ENCODE results near the gene GLB1L3. TPM values are rescaled to one million over a fixed set of nuclear protein-coding genes. Genes with fewer than 3 reads are reported as not detected.
"Not testable (repeated sequence)": the region's sequence is repeated elsewhere in the genome, so short reads cannot be mapped to it uniquely, and the experiment has no call there.

GLB1L3 gene
- total and polyA plus RNA-seq, 2 of the 4 experiments (the other 2 are of a cell fraction), result not detected

DNA sequence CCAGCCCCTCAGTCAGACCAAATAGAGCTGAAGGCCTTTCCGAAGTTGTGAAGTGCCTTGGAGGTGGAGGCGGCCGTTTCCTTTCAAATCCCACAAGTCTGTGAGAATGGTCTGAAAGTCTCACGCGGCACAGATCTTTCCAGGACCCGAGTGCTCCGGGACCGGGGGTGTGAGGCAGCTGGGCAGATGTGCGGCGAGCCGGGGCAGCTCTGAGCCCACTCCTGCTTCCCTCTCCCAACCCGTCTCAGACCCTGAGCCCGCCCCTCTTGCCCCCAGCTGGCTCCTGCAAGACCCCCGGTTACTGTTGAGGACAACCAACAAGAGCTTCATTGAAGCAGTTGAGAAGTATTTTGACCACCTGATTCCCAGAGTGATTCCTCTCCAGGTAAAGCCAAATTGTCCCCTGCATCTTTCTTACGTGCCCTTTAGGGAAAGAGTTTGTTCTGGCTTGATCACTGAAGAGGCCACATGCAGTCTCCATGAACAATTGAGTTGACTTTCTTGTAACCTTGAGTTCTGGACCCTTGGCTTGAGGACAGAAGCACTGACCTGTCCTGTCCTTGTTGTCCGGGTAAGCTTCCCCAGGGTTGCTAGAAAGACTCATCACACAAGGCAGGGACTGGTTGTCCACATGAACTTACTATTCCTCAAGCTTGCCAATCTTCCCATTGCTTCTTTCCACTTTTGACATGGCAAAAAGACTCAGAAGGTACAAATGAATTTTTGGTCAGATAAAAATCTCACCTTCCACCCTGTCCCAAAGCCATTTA, 7.5 kb downstream of the GLB1L3 start:
- H4K91ac ChIP-seq (ENCODE audit: insufficient read depth, low read depth, low read length), result no peak overlapping the region
- no peak overlapping the region for H2BK20ac ChIP-seq (ENCODE audit: low read depth, low read length)
- no peak overlapping the region for H3K4me3 ChIP-seq (ENCODE audit: insufficient read depth, low read depth, low read length)
- H3K4me1 ChIP-seq (ENCODE audit: control insufficient read depth, insufficient read depth, low read length), result no peaks in the 10 kb centered on the region
- H3K36me3 ChIP-seq (ENCODE audit: control insufficient read depth, insufficient read depth, low read length), result no peaks in the 10 kb centered on the region
- H2BK5ac ChIP-seq (ENCODE audit: low read depth, low read length, poor library complexity, severe bottlenecking), result no peak overlapping the region
- H4K5ac ChIP-seq (ENCODE audit: low read depth, low read length), result no peak overlapping the region
- H3K79me1 ChIP-seq (ENCODE audit: low read depth in 1 of 2, low read length in 2 of 2), result no peaks in the 10 kb centered on the region
- ATAC-seq (ENCODE audit: low read depth) (no peak), DNase-seq (no peak)
- no peak overlapping the region for H3K4ac ChIP-seq (ENCODE audit: low read depth, low read length)
- H4K20me1 ChIP-seq (ENCODE audit: insufficient read depth, low read length), result no peaks in the 10 kb centered on the region
- no peak for TF ChIP-seq CTCF (conservative IDR thresholded peaks at IDR 0.05; ENCODE audit: low read depth, low read length)
- no peak overlapping the region for H4K8ac ChIP-seq (ENCODE audit: low read depth in 2 of 2, low read length in 2 of 2)
- no peak overlapping the region for H3K23ac ChIP-seq (ENCODE audit: low read depth, low read length)
- intact Hi-C loops (cut with micrococcal nuclease) (no loop called here), in situ Hi-C loops (cut with MboI; ENCODE audit: low sequenced_read_pairs) (no loop called here), dilution Hi-C loops (cut with HindIII; ENCODE audit: low sequenced_read_pairs, unreplicated experiment) (no loop called here)
- CTCF ChIA-PET, result no interaction called here
- no peak overlapping the region for H3K4me2 ChIP-seq (ENCODE audit: low read depth, low read length)
- H3K27me3 ChIP-seq (ENCODE audit: control insufficient read depth, insufficient read depth, low read length), result peaks cover 3% of the 10 kb centered on the region
- no TSS peak for BruUV-seq (replicated peaks)
- H3K27ac ChIP-seq (ENCODE audit: insufficient read depth, low read length), result no peak overlapping the region
- no peak overlapping the region for H3K9ac ChIP-seq (ENCODE audit: low read depth, low read length)
- no peaks in the 10 kb centered on the region for H3K9me1 ChIP-seq (ENCODE audit: insufficient read depth, low read length)
- no peak overlapping the region for H3K56ac ChIP-seq (ENCODE audit: extremely low read depth, insufficient read depth, low read length)
- H3K18ac ChIP-seq (ENCODE audit: low read depth, low read length), result no peak overlapping the region
- 70% methylated on average over 2 of the region's 16 CpGs; no CpG with 5 or more reads in 1 of the 2 experiments for WGBS, 2 experiments (ENCODE audit: extremely low coverage in 2 of 2, insufficient read length in 1 of 2)
- H2AK9ac ChIP-seq (replicated peaks; ENCODE audit: low read depth, low read length, poor library complexity), result no peak overlapping the region
- H2BK15ac ChIP-seq (ENCODE audit: low read depth, low read length), result no peak overlapping the region
- H3K14ac ChIP-seq (replicated peaks; ENCODE audit: low read depth, low read length), result no peak overlapping the region
- no peaks in the 10 kb centered on the region; the same call in 1 of the 2 replicates for H3K9me3 ChIP-seq (ENCODE audit: control insufficient read depth, insufficient read depth, low read length)
- no peak overlapping the region for H2AK5ac ChIP-seq (ENCODE audit: low read depth, low read length)
- no peak overlapping the region for H2AFZ ChIP-seq (replicated peaks; ENCODE audit: low read length, poor library complexity)
- H2BK120ac ChIP-seq (ENCODE audit: low read depth, low read length), result no peak overlapping the region
- POLR2A ChIA-PET (ENCODE audit: unreplicated experiment), result no interaction called here

- H4K5ac ChIP-seq (ENCODE audit: low read depth, low read length); H3K4me2 ChIP-seq (ENCODE audit: low read depth, low read length); H4K8ac ChIP-seq (ENCODE audit: low read depth in 2 of 2, low read length in 2 of 2); H2BK15ac ChIP-seq (ENCODE audit: low read depth, low read length); H3K9me1 ChIP-seq (ENCODE audit: insufficient read depth, low read length); H4K91ac ChIP-seq (ENCODE audit: insufficient read depth, low read depth, low read length); BruUV-seq (replicated peaks); H2AK5ac ChIP-seq (ENCODE audit: low read depth, low read length); in situ Hi-C loops (cut with MboI; ENCODE audit: low sequenced_read_pairs); H3K9me3 ChIP-seq (ENCODE audit: control insufficient read depth, insufficient read depth, low read length); H3K79me1 ChIP-seq (ENCODE audit: low read depth in 1 of 2, low read length in 2 of 2); H3K56ac ChIP-seq (ENCODE audit: extremely low read depth, insufficient read depth, low read length); H3K23ac ChIP-seq (ENCODE audit: low read depth, low read length); intact Hi-C loops (cut with micrococcal nuclease); H3K27ac ChIP-seq (ENCODE audit: insufficient read depth, low read length); H2BK20ac ChIP-seq (ENCODE audit: low read depth, low read length); H3K18ac ChIP-seq (ENCODE audit: low read depth, low read length); CTCF ChIA-PET; H3K4me3 ChIP-seq (ENCODE audit: insufficient read depth, low read depth, low read length); H3K4me1 ChIP-seq (ENCODE audit: control insufficient read depth, insufficient read depth, low read length); DNase-seq; H3K4ac ChIP-seq (ENCODE audit: low read depth, low read length); dilution Hi-C loops (cut with HindIII; ENCODE audit: low sequenced_read_pairs, unreplicated experiment); H2AFZ ChIP-seq (replicated peaks; ENCODE audit: low read length, poor library complexity); H3K27me3 ChIP-seq (ENCODE audit: control insufficient read depth, insufficient read depth, low read length); H2BK5ac ChIP-seq (ENCODE audit: low read depth, low read length, poor library complexity, severe bottlenecking); H4K20me1 ChIP-seq (ENCODE audit: insufficient read depth, low read length); H3K36me3 ChIP-seq (ENCODE audit: control insufficient read depth, insufficient read depth, low read length); ATAC-seq (ENCODE audit: low read depth); H3K9ac ChIP-seq (ENCODE audit: low read depth, low read length); H2BK120ac ChIP-seq (ENCODE audit: low read depth, low read length); H3K14ac ChIP-seq (replicated peaks; ENCODE audit: low read depth, low read length); H2AK9ac ChIP-seq (replicated peaks; ENCODE audit: low read depth, low read length, poor library complexity); POLR2A ChIA-PET (ENCODE audit: unreplicated experiment): not testable (repeated sequence)
- no CpG with 5 or more reads among the region's 5 CpGs for WGBS, 2 experiments (ENCODE audit: extremely low coverage in 2 of 2, insufficient read length in 1 of 2)
Observed at GRCh38 chr11:134284349-134284748, 8.2 kb downstream of the GLB1L3 start.

Measured in IMR-90 (cell line).